ENCODE results near the gene SLC35F3.
"Not testable (repeated sequence)": the region's sequence is repeated elsewhere in the genome, so short reads cannot be mapped to it uniquely, and the experiment has no call there.

Gene SLC35F3

DNA sequence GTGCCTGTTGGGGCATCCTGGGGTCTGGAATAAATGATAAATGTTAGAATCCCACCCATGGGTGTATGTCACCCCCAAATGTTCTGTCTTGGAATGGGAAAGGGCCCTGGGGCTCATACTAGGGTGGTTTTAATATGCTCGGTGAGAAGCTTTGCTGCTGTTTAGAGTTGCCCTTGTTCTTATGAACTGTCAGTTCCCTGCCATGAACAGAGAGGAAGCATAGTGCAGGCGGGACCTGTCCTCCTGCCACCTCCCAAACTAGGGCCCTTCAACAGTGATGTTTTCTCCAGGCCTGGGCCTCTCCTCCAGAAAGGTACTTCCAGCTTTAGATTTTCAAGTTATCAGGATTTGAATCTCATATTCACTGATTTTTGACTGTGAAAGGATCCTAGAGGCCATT, 388.1 kb downstream of the SLC35F3 start:
- DNase-seq (ENCODE audit: low spot score), result no peak

DNA sequence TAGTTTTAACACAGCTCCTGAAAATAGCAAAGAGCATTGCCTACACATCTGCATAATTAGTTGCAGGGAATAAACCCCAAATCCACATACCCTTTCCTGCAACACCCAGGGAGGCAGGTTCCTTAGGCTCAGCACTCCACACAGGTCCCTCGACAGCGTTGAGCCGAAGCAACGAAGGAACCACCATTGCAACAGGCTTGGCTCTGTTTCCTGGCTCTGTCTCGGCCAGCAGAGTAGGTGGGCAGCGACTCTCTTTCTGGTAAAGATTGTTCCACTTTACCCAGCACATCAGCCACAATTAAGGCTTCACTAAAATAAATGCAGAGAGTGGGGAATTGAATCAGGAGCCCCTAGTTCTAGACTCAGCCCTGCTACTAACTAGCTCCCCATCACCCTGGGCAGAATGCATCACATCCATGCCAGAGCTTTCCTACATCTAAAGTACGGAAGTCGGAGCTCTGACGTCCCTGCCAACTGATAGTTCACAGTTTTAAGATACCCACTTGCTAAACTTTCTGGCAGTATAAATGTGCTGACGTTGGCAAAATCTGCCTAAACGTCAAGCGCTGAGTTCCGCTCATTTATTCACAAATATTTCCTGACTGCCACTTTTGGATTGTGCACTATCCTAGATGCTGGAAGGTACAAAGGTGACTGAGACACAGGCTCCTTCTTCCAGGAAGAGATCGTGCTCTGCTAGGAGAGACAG, 389.8 kb downstream of the SLC35F3 start:
- no peak for DNase-seq (ENCODE audit: low spot score)

DNA sequence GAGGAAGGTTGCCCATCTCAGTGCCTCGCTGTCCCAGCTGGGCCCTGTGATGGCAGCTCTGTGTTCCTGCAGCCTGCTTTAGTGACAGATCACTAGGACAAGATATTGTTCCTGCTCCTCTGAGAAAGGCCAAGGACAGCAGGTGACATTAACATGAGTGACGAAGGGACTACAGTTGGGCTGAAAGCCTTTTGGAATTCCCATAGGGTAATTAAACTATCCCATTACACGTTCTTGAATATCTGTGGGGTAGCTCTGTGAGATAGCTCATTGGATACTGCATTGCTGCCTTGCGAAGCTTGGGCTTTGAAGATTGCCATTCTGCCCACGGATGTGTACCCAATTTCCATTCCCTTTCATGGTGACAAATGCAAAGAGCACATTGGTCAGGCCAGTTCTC, 390.6 kb downstream of the SLC35F3 start:
- DNase-seq (ENCODE audit: low spot score), result no peak

DNA sequence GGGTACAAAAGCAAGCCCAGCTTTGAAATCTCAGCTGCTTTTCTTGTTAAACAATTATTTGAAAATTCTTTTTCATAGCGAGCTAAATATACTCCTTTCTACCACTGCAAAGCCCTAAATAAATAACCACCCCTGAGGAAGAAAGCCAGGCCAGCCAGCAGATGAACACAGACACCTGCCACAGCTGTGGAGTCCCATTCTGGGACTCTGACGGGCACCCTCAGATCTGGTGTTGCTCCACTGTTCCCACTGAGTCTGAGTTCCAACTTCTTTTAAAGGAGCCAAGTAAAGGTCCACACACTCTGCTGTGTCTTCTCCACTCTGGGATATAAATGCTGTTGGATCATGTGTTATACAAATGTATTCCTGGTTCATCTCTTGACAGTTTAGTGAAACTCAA, 391.1 kb downstream of the SLC35F3 start:
- no peak for DNase-seq (ENCODE audit: low spot score)

DNA sequence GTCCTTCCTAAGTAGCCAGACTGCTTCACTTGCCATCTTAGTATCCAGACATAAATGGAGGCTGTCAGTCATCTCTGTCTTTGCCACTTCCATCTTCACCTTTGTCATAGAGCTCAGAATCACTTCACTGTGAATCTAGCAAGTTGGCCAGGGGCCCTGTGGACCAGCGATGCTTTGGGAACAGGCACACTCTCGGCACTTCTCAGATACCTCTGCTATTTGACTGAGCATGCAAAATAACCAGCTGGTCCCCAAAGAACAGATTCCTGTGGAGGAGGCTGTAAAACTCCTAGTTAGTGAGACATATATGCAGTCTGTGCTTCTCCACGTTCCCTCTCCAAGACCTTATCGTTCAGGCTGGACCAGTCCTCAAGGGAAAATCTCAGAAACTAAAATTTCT, 392.0 kb downstream of the SLC35F3 start:
- DNase-seq (ENCODE audit: low spot score), result no peak

DNA sequence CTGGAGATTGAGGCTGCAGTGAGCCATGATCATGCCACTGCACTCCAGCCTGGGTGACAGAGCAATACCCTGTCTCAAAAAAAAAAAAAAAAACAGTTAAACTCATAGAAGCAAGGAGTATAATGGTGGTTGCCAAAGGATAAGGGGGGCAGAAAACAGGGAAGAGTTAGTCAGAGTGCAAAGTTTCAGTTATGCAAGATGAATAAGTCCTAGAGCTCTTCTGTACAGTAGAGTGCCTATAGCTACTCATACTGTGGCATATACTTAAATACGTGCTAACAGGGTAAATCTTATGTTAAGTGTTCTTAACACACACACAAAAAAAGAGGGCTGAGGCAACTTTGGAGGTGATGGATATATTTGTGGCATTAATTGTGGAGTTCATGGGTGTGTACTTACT, 393.2 kb downstream of the SLC35F3 start:
- no peak for DNase-seq (ENCODE audit: low spot score)

DNA sequence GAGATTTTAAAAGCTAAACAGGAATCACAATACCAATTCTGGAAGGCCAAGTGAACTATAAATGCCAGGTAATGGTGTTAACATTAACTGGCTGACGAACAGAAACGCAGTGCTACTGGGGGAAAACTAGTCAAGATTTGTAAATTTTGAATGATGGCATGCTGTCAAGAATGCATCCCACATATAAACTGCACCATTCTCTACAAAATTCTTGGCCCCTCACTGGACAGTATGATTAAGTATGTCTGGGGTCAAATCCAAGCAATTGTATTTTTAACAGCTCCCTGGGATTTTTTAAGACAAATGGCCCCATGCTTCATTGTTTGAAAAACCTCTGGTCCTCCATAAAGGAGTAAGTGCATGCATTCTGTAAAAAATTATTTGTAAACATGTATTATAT, 395.6 kb downstream of the SLC35F3 start:
- DNase-seq (ENCODE audit: low spot score), result no peak

DNA sequence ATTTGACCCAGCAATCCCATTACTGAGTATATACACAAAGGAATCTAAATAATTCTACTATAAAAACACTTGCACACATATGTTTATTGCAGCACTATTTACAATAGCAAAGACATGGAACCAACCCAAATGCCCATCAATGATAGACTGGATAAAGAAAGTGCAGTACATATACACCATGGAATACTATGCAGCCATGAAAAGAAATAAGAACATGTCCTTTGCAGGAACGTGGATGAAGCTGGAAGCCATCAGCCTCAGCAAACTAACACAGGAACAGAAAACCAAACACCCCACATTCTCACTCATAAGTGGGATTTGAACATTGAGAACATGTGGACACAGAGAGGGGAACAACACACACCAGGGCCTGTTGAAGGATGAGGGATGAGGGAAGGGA, 397.2 kb downstream of the SLC35F3 start:
- not testable (repeated sequence) for DNase-seq (ENCODE audit: low spot score)

DNA sequence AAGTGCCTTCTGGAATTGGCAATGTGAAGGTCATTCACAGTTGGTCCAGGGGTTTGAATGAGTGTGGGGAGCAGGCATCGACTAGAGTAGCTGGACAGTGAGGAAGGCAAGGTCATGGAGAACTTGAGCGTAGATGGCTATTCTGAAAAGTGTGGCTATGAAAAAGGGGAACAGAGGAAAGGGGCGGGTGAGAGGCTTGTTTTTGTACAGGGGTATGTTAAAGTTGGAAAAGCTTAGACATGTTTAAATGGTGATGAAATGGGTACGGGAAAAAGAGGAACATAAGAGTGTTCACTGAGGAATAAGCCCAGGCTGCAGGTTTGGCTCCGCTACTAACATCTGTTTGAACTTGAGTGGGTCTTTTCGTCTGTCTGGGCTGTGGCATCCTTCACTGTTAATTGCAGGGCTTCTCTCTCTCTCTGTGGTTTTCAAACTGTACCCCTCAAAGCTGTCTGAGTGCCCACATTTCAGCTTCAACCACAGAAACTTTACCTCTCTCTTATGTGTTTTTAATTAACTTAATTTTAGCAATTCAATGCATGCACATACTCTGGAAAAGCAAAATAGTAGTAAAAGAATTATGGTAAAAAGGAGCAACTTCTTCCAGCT, 398.0 kb downstream of the SLC35F3 start:
- no peak for DNase-seq (ENCODE audit: low spot score)

DNA sequence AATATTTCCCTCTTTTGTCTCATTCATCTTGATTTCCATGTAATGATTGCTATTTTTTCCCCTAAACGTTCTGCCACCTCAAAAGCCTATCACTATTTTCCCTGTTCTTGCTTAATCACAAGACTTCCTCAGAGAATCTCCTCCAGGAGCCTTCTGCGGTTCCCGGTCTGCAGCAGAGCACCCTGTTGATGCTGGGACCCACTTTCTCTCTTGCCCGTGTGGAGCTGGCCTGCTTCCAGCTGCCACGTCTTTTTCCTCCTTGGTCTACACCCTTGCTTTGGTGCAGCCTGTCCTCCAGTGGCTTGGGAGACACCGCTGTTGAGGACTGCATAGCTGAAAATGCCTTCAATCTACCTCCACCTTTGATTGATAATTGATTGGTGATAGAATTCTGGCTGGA, 398.8 kb downstream of the SLC35F3 start:
- no peak for DNase-seq (ENCODE audit: low spot score)

DNA sequence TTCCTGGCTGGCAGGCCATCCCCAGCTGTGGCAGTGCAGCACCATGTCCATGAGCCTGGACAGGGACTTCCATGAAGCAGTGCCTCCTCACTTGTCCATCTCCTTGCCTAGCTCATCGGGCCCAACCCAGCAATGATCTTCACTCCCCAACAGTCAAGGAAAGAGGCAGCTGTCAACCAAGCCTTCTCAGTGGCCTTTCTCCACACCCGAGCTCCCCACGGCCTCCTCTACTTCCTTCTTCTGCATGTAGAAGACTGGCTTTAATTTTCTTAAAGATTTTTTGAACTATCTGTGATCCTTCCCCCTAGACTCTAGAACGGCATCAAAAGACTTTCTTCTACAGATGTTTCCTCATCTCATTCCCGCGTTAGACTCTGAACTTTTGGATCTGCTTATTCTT, 403.2 kb downstream of the SLC35F3 start:
- no peak for DNase-seq (ENCODE audit: low spot score)

DNA sequence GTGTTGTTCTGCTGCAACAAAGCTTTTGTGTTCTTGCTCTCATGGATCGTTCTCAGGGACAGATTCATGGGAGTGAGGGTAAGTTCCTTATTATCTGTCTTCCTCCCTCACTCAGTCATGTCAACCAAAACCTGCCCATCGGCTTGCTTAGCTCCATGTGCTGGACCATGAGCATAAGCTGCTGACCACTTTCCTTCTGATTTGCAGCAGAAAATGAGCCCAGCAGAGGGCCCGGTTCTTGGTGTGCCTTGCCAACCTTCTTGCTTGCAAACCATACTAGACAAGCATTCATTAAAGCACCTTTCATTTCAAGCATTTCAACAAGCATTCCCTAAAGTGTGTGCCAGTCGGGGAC, 404.7 kb downstream of the SLC35F3 start:
- DNase-seq (ENCODE audit: low spot score), result no peak

DNA sequence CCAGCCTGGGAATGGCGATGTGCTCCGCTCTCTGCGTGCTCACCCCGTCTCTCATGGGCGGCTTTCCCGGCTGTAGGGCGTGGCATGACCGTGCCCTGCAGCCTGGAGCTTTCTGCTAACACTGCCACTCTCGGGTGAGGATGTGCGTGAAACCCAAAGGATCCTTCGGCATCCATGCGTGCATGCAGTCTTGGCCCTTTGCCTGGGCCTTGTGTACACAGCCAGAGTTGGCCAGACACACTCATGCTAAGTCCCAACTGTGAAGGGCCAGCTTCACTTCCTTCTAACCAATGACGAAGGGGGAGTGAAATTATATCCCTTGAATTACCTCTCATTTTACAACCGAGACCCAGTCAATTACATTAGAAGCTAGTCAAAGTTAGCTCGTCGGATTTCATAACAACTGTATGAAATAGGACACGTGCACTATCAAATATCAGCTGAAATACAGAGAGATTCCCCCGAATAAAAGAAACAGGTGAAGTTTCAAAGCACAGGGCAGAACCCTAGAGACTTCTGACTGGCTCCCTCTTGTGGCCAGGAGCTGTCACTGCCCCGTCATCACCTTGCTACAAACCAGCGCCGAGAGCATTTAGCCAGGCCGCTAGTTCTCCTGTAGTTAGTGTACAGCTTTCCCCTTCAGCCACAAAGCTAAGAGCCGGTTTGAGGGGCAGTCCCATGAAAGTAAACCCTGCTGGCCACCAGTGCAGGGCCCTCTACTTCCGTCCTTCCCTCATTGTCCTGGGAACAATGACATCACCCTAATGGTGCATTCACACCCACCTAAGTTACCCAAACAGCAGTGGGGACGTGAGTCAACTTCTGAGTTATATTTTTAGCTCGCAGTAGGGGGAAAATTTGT, 405.4 kb downstream of the SLC35F3 start:
- DNase-seq (ENCODE audit: low spot score), result peak; percentile 72

DNA sequence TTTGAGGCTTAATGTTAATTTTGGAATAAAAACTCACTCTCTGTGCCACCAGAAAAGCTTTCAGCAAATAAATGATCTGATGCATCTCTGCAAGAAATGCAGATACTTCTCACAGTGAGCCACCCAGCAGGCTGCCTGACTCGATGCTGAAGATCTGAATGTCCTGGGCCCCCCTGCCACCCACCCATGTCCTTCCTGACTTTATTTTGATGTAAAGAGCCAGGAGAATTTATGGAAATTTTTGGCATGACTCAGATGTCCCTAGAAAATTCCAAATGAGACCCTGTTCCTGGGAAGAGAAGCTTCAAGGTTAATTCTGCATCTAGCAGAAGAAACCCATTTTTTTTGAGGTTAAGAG, 406.0 kb downstream of the SLC35F3 start:
- no peak for DNase-seq (ENCODE audit: low spot score)

DNA sequence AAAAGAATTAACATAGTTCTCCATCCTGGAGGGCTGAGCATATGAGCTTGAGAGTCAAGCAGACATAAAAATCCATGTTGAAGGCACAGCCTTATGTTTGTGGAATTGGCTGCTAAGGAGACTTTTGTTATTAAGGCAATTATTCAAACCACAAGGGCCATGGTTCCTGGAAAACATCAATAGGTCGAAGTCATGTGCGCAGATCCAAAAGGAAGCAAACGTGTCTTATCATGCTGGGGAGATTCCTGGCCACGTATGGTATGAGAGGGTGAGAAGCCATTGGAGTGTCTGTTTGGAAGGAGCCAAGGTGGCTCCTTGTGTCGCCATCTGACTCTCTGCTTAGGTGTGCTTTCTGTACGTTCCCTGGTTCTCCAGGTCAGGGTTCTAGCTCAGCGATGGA, 406.9 kb downstream of the SLC35F3 start:
- DNase-seq (ENCODE audit: low spot score), result no peak

DNA sequence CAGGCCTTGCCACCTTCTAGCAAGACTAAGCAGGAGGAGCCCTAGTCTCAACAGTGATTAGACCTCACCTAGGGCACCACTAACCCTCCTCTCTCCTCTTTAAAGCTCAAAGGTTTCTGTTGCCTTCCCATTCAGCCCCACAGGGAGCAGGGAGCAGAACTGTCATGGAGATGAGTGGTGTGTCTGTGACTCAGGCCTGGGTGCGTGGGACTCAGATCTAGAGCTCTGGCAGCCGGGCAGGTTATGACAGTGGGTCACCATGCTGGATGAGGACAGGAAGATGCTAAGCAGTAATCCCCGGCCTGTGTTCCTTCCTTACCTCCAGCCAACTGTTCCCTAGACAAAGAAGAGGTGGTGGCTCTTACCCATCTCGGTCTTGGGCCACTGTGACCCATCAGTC, 408.7 kb downstream of the SLC35F3 start:
- DNase-seq (ENCODE audit: low spot score), result no peak

DNA sequence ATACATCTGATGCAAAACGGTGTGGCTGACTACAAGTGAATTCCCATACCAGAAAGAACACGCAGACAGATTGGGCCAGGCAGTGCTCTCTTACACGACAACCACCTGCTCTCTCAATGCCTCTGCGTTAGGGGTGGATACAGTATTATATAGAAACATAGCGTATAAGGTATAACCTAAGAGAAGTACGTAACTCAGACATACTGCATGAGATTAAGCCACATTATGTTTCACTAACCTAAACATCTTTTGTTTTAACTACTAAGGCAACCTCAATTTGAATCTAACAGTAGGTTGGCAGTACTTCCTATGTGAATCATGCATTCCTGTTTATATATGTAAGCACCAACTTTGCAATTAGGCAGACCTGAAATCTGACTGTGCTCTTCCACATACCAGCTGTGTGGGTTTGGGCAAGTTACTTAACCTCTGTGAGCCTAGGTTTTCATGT, 410.6 kb downstream of the SLC35F3 start:
- DNase-seq (ENCODE audit: low spot score), result no peak

DNA sequence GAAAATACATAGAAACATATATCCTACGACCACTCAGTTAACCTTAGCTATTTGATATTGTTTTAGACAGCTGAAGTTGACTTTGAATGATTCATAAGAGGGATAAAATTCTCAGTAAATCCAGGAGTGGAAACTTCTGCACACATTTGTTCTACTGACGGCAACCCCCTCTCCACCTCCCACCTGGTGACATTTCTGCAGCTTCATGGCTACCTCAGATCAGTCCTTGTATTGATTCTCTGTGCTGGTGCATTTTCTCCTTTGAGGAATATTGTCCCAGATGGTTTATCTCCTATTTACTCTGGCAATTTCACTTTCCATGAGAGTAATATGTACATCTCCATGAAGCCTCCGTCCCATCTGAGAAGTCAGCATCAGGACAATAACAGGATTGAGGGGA, 411.1 kb downstream of the SLC35F3 start:
- no peak for DNase-seq (ENCODE audit: low spot score)

DNA sequence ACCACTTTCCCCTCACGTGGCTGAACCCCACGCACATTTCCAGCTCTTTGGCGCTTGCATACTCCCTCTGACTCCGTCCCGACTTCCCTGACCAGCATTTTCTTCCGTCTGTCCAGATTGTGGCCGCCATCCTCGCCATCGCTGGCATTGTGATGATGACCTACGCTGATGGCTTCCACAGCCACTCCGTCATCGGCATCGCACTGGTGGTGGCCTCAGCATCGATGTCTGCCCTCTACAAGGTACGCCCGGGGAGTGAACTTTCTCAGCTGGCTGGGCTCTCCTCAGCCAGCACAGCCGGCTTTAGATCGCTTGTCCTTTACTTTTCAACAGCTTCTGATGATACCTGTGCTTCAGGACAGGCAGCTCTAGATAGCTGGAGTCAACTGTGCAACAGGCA, 412.0 kb downstream of the SLC35F3 start:
- no peak for DNase-seq (ENCODE audit: low spot score)

DNA sequence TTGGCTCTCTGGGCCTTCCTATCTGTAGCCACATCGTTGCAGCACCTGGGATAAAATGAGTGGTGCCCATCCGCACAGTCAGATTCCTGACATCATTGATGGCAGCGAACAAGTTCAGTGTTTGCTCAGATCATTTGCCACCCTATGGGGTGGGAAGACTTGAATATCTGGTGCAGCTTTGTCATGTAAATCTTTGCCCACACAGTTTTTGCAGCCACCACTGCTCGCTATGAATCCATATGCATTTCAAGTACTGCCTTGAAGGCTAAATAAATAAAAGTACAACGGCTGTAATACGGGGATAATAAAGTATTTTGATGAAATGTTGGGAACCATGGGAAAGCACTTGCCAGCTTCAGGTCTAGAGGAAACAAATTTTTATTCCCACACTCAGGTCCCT, 412.5 kb downstream of the SLC35F3 start:
- no peak for DNase-seq (ENCODE audit: low spot score)

DNA sequence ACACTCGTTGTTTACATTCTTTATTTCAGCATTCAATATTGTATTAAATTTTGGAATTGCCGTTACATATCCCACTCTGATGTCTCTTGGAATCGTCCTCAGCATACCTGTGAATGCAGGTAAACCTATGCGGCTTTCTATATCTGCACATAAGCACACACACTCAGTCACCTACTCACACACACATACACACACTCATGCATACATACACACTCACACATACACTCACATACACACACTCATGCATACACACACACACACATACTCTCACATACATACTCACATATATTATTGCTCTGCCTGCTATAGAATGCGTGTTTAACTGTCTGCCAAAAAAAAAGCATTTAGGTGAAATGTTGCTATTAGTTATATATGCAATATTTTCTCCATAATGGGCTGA, 415.6 kb downstream of the SLC35F3 start:
- no peak for DNase-seq (ENCODE audit: low spot score)

DNA sequence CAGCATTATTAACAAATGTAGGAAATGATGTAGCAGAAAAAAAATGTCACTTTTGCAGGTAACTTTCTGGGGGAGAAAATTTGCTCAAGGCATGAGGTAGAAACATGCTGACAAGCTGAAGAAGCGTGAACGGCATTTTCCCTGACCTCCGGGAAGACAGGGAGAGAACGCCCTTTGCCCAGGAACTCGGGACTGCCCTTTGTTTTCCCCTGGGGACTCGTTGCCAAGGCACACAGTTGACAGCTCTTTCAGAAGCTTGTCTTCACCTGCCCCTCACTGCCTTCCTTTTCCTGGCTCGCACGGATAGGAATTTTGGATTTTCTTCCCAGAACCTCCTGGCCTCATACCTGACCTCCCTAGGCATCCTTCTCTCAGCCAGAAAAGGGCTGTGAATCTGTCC, 416.1 kb downstream of the SLC35F3 start:
- DNase-seq (ENCODE audit: low spot score), result no peak

DNA sequence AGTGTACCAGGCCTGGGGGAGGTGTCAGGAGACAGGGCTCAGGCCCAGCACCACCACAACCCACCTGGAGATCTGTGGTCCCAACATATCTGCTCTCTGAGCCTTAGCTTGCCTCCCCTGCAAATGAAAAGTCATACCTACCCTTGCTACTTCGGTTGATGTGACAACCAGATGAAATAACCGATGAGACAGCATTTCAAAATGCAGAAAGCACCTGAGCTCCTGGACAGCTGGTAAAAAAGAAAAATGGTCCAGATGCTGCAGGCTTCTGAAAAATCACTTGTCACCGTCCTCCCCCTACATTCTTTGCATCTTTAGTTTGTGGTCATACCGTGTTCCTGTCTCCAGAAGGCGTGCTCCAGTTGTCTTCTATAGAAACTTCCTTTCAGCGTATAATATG, 416.8 kb downstream of the SLC35F3 start:
- DNase-seq (ENCODE audit: low spot score), result no peak
